ENCODE data around the gene ADSL.
"Not testable (repeated sequence)": the region's sequence is repeated elsewhere in the genome, so short reads cannot be mapped to it uniquely, and the experiment has no call there.

Gene ADSL

GRCh38 chr22:40368016-40368415 lies 21.7 kb downstream of the ADSL start:
- Mint-ChIP-seq H3K36me3 (peaks cover 60% of the 10 kb centered on the region), H3K9me3 (no peaks in the 10 kb centered on the region)
- CTCF ChIA-PET, result no interaction called here

GRCh38 chr22:40368836-40369235 lies 22.5 kb downstream of the ADSL start:
- CTCF ChIA-PET, result no interaction called here
- Mint-ChIP-seq H3K4me3 (no peak overlapping the region), H3K9me3 (no peaks in the 10 kb centered on the region), H3K27me3 (no peaks in the 10 kb centered on the region), H3K36me3 (peaks cover 57% of the 10 kb centered on the region), H3K4me1 (peaks cover 22% of the 10 kb centered on the region), H3K27ac (peak overlapping the region; percentile 77)
- DNase-seq, result no peak

More at GRCh38 chr22:40368016-40368415, 21.7 kb downstream of the ADSL start:
- DNase-seq, result no peak
- Mint-ChIP-seq H3K27ac (peak overlapping the region; percentile 77), H3K4me3 (no peak overlapping the region), H3K4me1 (peaks cover 22% of the 10 kb centered on the region), H3K27me3 (no peaks in the 10 kb centered on the region)

- no peaks in the 10 kb centered on the region for H3K9me3 Mint-ChIP-seq
- H3K27me3 Mint-ChIP-seq, result no peaks in the 10 kb centered on the region
- H3K36me3 Mint-ChIP-seq, result peaks cover 28% of the 10 kb centered on the region
- CTCF ChIA-PET, result no interaction called here
- no peak for DNase-seq
- no peak overlapping the region for H3K27ac Mint-ChIP-seq
- peaks cover 29% of the 10 kb centered on the region for H3K4me1 Mint-ChIP-seq
- no peak overlapping the region for H3K4me3 Mint-ChIP-seq
Measured at GRCh38 chr22:40374567-40374966, 28.3 kb downstream of the ADSL start.

GRCh38 chr22:40376149-40376548 lies 29.8 kb downstream of the ADSL start:
- Mint-ChIP-seq H3K9me3 (no peaks in the 10 kb centered on the region), H3K4me3 (no peak overlapping the region), H3K27ac (no peak overlapping the region)

GRCh38 chr22:40377931-40378330 lies 31.6 kb downstream of the ADSL start:
- no peak overlapping the region for H3K4me3 Mint-ChIP-seq
- no peaks in the 10 kb centered on the region for H3K27me3 Mint-ChIP-seq
- no peaks in the 10 kb centered on the region for H3K9me3 Mint-ChIP-seq
- H3K4me1 Mint-ChIP-seq, result peaks cover 19% of the 10 kb centered on the region
- H3K27ac Mint-ChIP-seq, result no peak overlapping the region
- CTCF ChIA-PET, result interaction anchor here (0.7 to 0.9 kb wide), 2 partner anchors 20 to 508 kb away, joined by 3 read pairs; no protein-coding TSS in a partner anchor
- no peak for DNase-seq
- H3K36me3 Mint-ChIP-seq, result peaks cover 21% of the 10 kb centered on the region

More at GRCh38 chr22:40376149-40376548, 29.8 kb downstream of the ADSL start:
- Mint-ChIP-seq H3K36me3 (peaks cover 25% of the 10 kb centered on the region), H3K4me1 (peaks cover 24% of the 10 kb centered on the region), H3K27me3 (no peaks in the 10 kb centered on the region)
- CTCF ChIA-PET, result no interaction called here
- no peak for DNase-seq

GRCh38 chr22:40378448-40378847 lies 32.1 kb downstream of the ADSL start:
- Mint-ChIP-seq H3K36me3 (peaks cover 19% of the 10 kb centered on the region), H3K4me1 (peaks cover 24% of the 10 kb centered on the region)
- not testable (repeated sequence) for DNase-seq, H3K27ac Mint-ChIP-seq, H3K27me3 Mint-ChIP-seq, H3K4me3 Mint-ChIP-seq, H3K9me3 Mint-ChIP-seq
- CTCF ChIA-PET, result interaction anchor here (0.6 to 1.8 kb wide), 3 partner anchors 19 to 231 kb away, joined by 3 to 5 read pairs (median 3); no protein-coding TSS in a partner anchor

GRCh38 chr22:40381461-40381860 lies 35.2 kb downstream of the ADSL start:
- CTCF ChIA-PET, result no interaction called here
- no peak for DNase-seq
- Mint-ChIP-seq H3K4me1 (peaks cover 47% of the 10 kb centered on the region), H3K4me3 (no peak overlapping the region), H3K27me3 (no peaks in the 10 kb centered on the region), H3K27ac (no peak overlapping the region), H3K9me3 (no peaks in the 10 kb centered on the region), H3K36me3 (peaks cover 15% of the 10 kb centered on the region)

- no peak for DNase-seq
- H3K4me3 Mint-ChIP-seq, result no peak overlapping the region
- H3K4me1 Mint-ChIP-seq, result peaks cover 63% of the 10 kb centered on the region
- no peaks in the 10 kb centered on the region for H3K9me3 Mint-ChIP-seq
- H3K27me3 Mint-ChIP-seq, result no peaks in the 10 kb centered on the region
- H3K36me3 Mint-ChIP-seq, result peaks cover 28% of the 10 kb centered on the region
- peak overlapping the region; percentile 20 for H3K27ac Mint-ChIP-seq
- CTCF ChIA-PET, result interaction anchor here (1.6 kb wide), 1 partner anchor 15 kb away, joined by 4 read pairs; no protein-coding TSS in a partner anchor
Measured at GRCh38 chr22:40383905-40384304, 37.6 kb downstream of the ADSL start.

- no peaks in the 10 kb centered on the region for H3K9me3 Mint-ChIP-seq
- peak overlapping the region; percentile 92 for H3K27ac Mint-ChIP-seq
- no peaks in the 10 kb centered on the region for H3K27me3 Mint-ChIP-seq
- CTCF ChIA-PET, result interaction anchor here (1.1 to 1.6 kb wide), 3 partner anchors 51 to 103 kb away, joined by 3 to 8 read pairs (median 3); no protein-coding TSS in a partner anchor
- peak overlapping the region; percentile 63 for H3K4me3 Mint-ChIP-seq
- DNase-seq, result peak; percentile 59
- H3K4me1 Mint-ChIP-seq, result peaks cover 53% of the 10 kb centered on the region
- peaks cover 27% of the 10 kb centered on the region for H3K36me3 Mint-ChIP-seq
Measured at GRCh38 chr22:40385036-40385782, 38.9 kb downstream of the ADSL start.

GRCh38 chr22:40387746-40388145 lies 41.4 kb downstream of the ADSL start:
- Mint-ChIP-seq H3K27me3 (no peaks in the 10 kb centered on the region), H3K4me3 (no peak overlapping the region), H3K27ac (no peak overlapping the region), H3K9me3 (no peaks in the 10 kb centered on the region), H3K4me1 (peaks cover 52% of the 10 kb centered on the region), H3K36me3 (peaks cover 22% of the 10 kb centered on the region)
- no peak for DNase-seq
- CTCF ChIA-PET, result interaction anchor here (1.2 kb wide), 1 partner anchor 10 kb away, joined by 5 read pairs; no protein-coding TSS in a partner anchor

GRCh38 chr22:40388231-40388630 lies 41.9 kb downstream of the ADSL start:
- H3K27ac Mint-ChIP-seq, result no peak overlapping the region
- CTCF ChIA-PET, result interaction anchor here (1.0 to 1.2 kb wide), 2 partner anchors 9 to 11 kb away, joined by 3 to 5 read pairs; no protein-coding TSS in a partner anchor
- no peaks in the 10 kb centered on the region for H3K9me3 Mint-ChIP-seq
- peaks cover 47% of the 10 kb centered on the region for H3K4me1 Mint-ChIP-seq
- H3K27me3 Mint-ChIP-seq, result no peaks in the 10 kb centered on the region
- no peak overlapping the region for H3K4me3 Mint-ChIP-seq
- peaks cover 22% of the 10 kb centered on the region for H3K36me3 Mint-ChIP-seq
- no peak for DNase-seq

GRCh38 chr22:40391417-40391816 lies 45.1 kb downstream of the ADSL start:
- no peak overlapping the region for H3K27ac Mint-ChIP-seq

GRCh38 chr22:40392618-40393017 lies 46.3 kb downstream of the ADSL start:
- CTCF ChIA-PET, result interaction anchor here (0.7 kb wide), 1 partner anchor 286 kb away, joined by 3 read pairs; no protein-coding TSS in a partner anchor
- H3K9me3 Mint-ChIP-seq, result no peaks in the 10 kb centered on the region
- peaks cover 36% of the 10 kb centered on the region for H3K4me1 Mint-ChIP-seq
- H3K36me3 Mint-ChIP-seq, result peaks cover 26% of the 10 kb centered on the region
- H3K27ac Mint-ChIP-seq, result no peak overlapping the region
- no peak for DNase-seq
- no peaks in the 10 kb centered on the region for H3K27me3 Mint-ChIP-seq
- no peak overlapping the region for H3K4me3 Mint-ChIP-seq

More at GRCh38 chr22:40391417-40391816, 45.1 kb downstream of the ADSL start:
- no peaks in the 10 kb centered on the region for H3K27me3 Mint-ChIP-seq
- peaks cover 24% of the 10 kb centered on the region for H3K36me3 Mint-ChIP-seq
- CTCF ChIA-PET, result interaction anchor here (1.4 kb wide), 1 partner anchor 8 kb away, joined by 3 read pairs; no protein-coding TSS in a partner anchor
- peaks cover 33% of the 10 kb centered on the region for H3K4me1 Mint-ChIP-seq
- DNase-seq, result no peak
- no peaks in the 10 kb centered on the region for H3K9me3 Mint-ChIP-seq
- H3K4me3 Mint-ChIP-seq, result no peak overlapping the region

- no peak for DNase-seq
- CTCF ChIA-PET, result interaction anchor here (0.6 to 0.7 kb wide), 2 partner anchors 236 to 528 kb away, joined by 3 read pairs; no protein-coding TSS in a partner anchor
- Mint-ChIP-seq H3K27me3 (no peaks in the 10 kb centered on the region), H3K27ac (no peak overlapping the region), H3K36me3 (peaks cover 14% of the 10 kb centered on the region), H3K4me3 (no peak overlapping the region), H3K4me1 (peaks cover 39% of the 10 kb centered on the region), H3K9me3 (no peaks in the 10 kb centered on the region)
Measured at GRCh38 chr22:40394607-40395006, 48.3 kb downstream of the ADSL start.

- Mint-ChIP-seq H3K9me3 (no peaks in the 10 kb centered on the region), H3K27ac (no peak overlapping the region), H3K36me3 (peaks cover 14% of the 10 kb centered on the region), H3K27me3 (no peaks in the 10 kb centered on the region), H3K4me3 (no peak overlapping the region), H3K4me1 (peaks cover 49% of the 10 kb centered on the region)
- no peak for DNase-seq
- CTCF ChIA-PET, result no interaction called here
Measured at GRCh38 chr22:40395607-40396006, 49.3 kb downstream of the ADSL start.

Measured in activated naive CD4-positive, alpha-beta T cell treated with anti-CD3 and anti-CD28 coated beads, Interleukin-2, amount 10 ng/mL, durations not matched to agents 7 days and 5 days (primary cell).